ENCODE measurements around the gene RALGAPA2.
A peak's percentile ranks its signal among the peaks of the same experiment; 100 is the strongest.

Gene RALGAPA2

DNA sequence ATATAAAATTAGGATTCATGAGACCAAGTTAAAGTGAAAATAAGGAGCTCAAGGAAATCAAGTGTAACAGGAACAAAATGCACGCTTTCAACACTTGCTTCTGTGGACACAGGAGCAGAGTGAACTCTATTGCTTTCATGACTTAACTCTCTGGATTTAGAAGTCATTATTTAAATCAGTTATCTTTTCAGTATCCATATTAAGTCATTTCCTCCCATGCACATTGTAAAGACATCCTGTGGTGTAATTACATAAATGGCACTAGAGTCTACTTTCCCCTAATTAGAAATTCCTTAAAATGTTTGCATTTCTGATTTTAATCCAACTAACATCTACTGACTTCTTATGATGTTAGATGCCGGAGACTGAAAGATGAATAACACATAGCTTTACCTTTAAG is 256.5 kb downstream of the RALGAPA2 start:
- peaks cover 2% of the 10 kb centered on the region for H3K36me3 ChIP-seq (replicated peaks; ENCODE audit: low read depth, low read length)
- H3K9me3 ChIP-seq (ENCODE audit: insufficient read depth, low read length), result no peaks in the 10 kb centered on the region
- 0 out of 2 replicates have a peak overlapping the region, but pooled peaks have one; percentile 2 for H3K4me3 ChIP-seq (ENCODE audit: low read length)
- H3K79me2 ChIP-seq (ENCODE audit: low read length), result no peaks in the 10 kb centered on the region
- H3K9ac ChIP-seq (ENCODE audit: low read length), result no peak overlapping the region
- H2AFZ ChIP-seq (ENCODE audit: low read depth, low read length), result no peak overlapping the region
- TF ChIP-seq, protein P1, sequence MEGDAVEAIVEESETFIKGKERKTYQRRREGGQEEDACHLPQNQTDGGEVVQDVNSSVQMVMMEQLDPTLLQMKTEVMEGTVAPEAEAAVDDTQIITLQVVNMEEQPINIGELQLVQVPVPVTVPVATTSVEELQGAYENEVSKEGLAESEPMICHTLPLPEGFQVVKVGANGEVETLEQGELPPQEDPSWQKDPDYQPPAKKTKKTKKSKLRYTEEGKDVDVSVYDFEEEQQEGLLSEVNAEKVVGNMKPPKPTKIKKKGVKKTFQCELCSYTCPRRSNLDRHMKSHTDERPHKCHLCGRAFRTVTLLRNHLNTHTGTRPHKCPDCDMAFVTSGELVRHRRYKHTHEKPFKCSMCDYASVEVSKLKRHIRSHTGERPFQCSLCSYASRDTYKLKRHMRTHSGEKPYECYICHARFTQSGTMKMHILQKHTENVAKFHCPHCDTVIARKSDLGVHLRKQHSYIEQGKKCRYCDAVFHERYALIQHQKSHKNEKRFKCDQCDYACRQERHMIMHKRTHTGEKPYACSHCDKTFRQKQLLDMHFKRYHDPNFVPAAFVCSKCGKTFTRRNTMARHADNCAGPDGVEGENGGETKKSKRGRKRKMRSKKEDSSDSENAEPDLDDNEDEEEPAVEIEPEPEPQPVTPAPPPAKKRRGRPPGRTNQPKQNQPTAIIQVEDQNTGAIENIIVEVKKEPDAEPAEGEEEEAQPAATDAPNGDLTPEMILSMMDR (IDR thresholded peaks at IDR 0.05; ENCODE audit: low read depth, low read length), result no peak
- TF ChIP-seq EZH2phosphoT487 (IDR thresholded peaks at IDR 0.05; ENCODE audit: low read depth), result no peak
- H3K4me2 ChIP-seq (ENCODE audit: low read length), result peak overlapping the region; percentile 49
- no peaks in the 10 kb centered on the region for H4K20me1 ChIP-seq (ENCODE audit: insufficient read depth, low read length)
- H3K27ac ChIP-seq (ENCODE audit: low read length), result no peak overlapping the region
- peaks cover 39% of the 10 kb centered on the region for H3K4me1 ChIP-seq (ENCODE audit: low read length)
- peaks cover 12% of the 10 kb centered on the region for H3K27me3 ChIP-seq (ENCODE audit: low read depth, low read length)

DNA sequence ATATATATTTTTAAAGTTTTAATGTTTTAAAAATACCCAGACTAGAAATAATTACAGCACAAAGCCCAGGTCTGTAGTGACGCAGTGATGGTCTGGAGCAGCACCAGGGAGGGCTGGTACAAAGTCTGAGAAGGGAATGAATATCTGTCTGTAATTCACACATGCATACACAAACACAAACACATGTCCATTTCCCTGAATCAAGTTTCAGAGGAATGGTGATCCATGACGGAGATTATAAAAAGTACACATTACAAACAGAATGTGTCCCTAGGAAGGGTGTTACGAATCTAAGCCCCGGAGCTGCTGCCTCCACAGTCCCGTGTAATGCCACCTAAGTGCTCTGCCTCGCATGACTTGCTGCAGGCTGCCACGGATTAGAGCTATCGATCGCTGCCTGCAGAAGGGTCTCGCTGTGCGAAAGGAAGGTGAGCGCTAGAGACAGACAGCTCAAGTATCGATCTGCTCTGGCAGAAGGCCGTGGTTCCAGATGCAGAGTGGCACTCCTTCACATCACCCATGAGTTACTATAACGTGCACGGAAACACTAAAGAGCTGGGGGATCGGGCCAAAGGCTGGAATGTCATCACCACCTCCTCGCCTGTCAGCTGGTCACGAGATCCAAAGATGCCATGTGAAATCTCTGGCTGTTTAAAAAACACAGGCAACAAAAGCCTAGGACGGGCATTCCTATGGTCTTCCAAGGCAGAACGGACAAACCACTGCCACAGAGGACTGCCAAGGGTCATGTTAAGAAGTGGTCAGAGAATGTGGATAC is 257.4 kb downstream of the RALGAPA2 start:
- H2AFZ ChIP-seq (ENCODE audit: low read depth, low read length), result no peak overlapping the region
- no peak overlapping the region for H3K27ac ChIP-seq (ENCODE audit: low read length)
- H3K27me3 ChIP-seq (ENCODE audit: low read depth, low read length), result peaks cover 15% of the 10 kb centered on the region
- no peak overlapping the region for H3K4me3 ChIP-seq (ENCODE audit: low read length)
- peaks cover 2% of the 10 kb centered on the region for H3K36me3 ChIP-seq (replicated peaks; ENCODE audit: low read depth, low read length)
- H3K9ac ChIP-seq (ENCODE audit: low read length), result no peak overlapping the region
- peak overlapping the region; percentile 49 for H3K4me2 ChIP-seq (ENCODE audit: low read length)
- H3K4me1 ChIP-seq (ENCODE audit: low read length), result peaks cover 44% of the 10 kb centered on the region
- no peaks in the 10 kb centered on the region for H3K9me3 ChIP-seq (ENCODE audit: insufficient read depth, low read length)
- no peaks in the 10 kb centered on the region for H4K20me1 ChIP-seq (ENCODE audit: insufficient read depth, low read length)
- no peak for TF ChIP-seq EZH2phosphoT487 (IDR thresholded peaks at IDR 0.05; ENCODE audit: low read depth)
- TF ChIP-seq, protein P1 (IDR thresholded peaks at IDR 0.05; ENCODE audit: low read depth, low read length), result no peak
- H3K79me2 ChIP-seq (ENCODE audit: low read length), result no peaks in the 10 kb centered on the region

DNA sequence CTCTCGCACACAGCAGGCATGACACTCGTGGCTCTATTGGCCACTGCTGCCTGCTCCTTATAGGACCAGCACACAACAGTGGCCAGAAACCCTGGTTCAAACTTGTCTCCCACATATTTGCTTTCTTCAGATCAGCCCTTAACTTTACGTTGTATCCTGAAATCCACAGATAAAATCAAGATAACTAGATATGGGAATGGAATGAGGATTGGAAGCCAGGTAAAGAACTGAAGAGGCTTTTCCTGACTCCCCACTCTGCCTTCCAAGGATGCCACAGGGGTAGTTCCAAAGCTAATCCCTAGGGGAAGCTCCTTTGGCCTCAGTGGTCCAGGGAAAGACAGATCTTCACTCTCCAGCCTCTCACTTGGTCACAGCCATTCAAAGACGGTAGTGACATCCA is 258.1 kb downstream of the RALGAPA2 start:
- Histone ChIP-seq H2AFZ (ENCODE audit: low read depth, low read length) (no peak overlapping the region), H3K9me3 (ENCODE audit: insufficient read depth, low read length) (no peaks in the 10 kb centered on the region), H3K27ac (ENCODE audit: low read length) (no peak overlapping the region), H3K4me1 (ENCODE audit: low read length) (peaks cover 44% of the 10 kb centered on the region), H3K79me2 (ENCODE audit: low read length) (no peaks in the 10 kb centered on the region), H3K36me3 (replicated peaks; ENCODE audit: low read depth, low read length) (peaks cover 2% of the 10 kb centered on the region), H3K4me3 (ENCODE audit: low read length) (no peak overlapping the region), H4K20me1 (ENCODE audit: insufficient read depth, low read length) (no peaks in the 10 kb centered on the region), H3K9ac (ENCODE audit: low read length) (no peak overlapping the region), H3K4me2 (ENCODE audit: low read length) (no peak overlapping the region), H3K27me3 (ENCODE audit: low read depth, low read length) (peaks cover 21% of the 10 kb centered on the region)
- no peak for TF ChIP-seq EZH2phosphoT487 (IDR thresholded peaks at IDR 0.05; ENCODE audit: low read depth)
- TF ChIP-seq, protein P1 (IDR thresholded peaks at IDR 0.05; ENCODE audit: low read depth, low read length), result no peak

DNA sequence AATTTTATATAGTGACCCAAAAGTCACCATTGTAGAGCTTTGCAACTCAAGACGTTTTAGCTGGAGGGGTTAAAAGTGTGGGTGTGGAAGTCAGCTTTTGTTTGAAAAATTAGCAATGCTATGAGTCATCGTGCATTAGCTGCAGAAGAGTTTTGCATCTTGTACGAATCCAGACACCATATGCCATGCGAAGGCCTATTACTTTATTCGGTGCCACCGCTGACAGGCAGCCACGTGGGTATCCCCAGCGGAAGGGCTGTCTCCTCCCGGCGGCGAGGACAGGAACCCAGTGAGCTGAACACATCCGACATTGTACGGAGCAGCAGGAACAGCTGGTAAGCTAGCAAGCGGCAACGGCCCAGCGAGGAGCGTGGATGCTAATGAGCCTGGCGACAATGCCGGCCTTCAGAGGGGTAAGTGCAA is 260.2 kb downstream of the RALGAPA2 start:
- no peaks in the 10 kb centered on the region for H3K79me2 ChIP-seq (ENCODE audit: low read length)
- H3K27me3 ChIP-seq (ENCODE audit: low read depth, low read length), result peaks cover 42% of the 10 kb centered on the region
- H3K4me1 ChIP-seq (ENCODE audit: low read length), result peaks cover 49% of the 10 kb centered on the region
- peak overlapping the region; percentile 65 for H3K4me3 ChIP-seq (ENCODE audit: low read length)
- H3K4me2 ChIP-seq (ENCODE audit: low read length), result peak overlapping the region; percentile 73
- peaks cover 2% of the 10 kb centered on the region for H3K36me3 ChIP-seq (replicated peaks; ENCODE audit: low read depth, low read length)
- H4K20me1 ChIP-seq (ENCODE audit: insufficient read depth, low read length), result 0 out of 2 replicates have a peak, but pooled peaks cover under 1% of the 10 kb centered on the region
- H3K9me3 ChIP-seq (ENCODE audit: insufficient read depth, low read length), result no peaks in the 10 kb centered on the region
- H2AFZ ChIP-seq (ENCODE audit: low read depth, low read length), result peak overlapping the region; percentile 25
- TF ChIP-seq EZH2phosphoT487 (IDR thresholded peaks at IDR 0.05; ENCODE audit: low read depth), result no peak
- TF ChIP-seq, protein P1 (IDR thresholded peaks at IDR 0.05; ENCODE audit: low read depth, low read length), result no peak
- peak overlapping the region; percentile 8; the same call in 1 of the 2 replicates for H3K27ac ChIP-seq (ENCODE audit: low read length)
- H3K9ac ChIP-seq (ENCODE audit: low read length), result peak overlapping the region; percentile 33

Measured in OCI-LY3 (cell line).